Dermis blood vessel endothelial cell (primary cell): ENCODE results near the gene SLC23A3. TPM values are rescaled to one million over a fixed set of nuclear protein-coding genes. Genes with fewer than 3 reads are reported as not detected.

Experiments
- DNase-seq: peaks from one replicate; pipeline ENCODE4 v3.0.0; 2010
- total RNA-seq: library from RNA; depleted of rRNA; stranded (reverse); fragments of >200 nt; gene quantifications from 2 replicates; pipeline ENCODE4 v1.2.3, GENCODE V29; 2014

Gene SLC23A3
- 1.3 and 3.2 TPM in 2 replicates for total RNA-seq

GRCh38 chr2:219169930-219170654 is at the start of gene SLC23A3:
SLC23A3 (minus strand) TSS chr2:219170029; CDS start chr2:219169984, 45 bp downstream.
- DNase-seq: no peak

GRCh38 chr2:219218732-219219701 is 49.2 kb upstream of the SLC23A3 start, which contains the start of gene ABCB6:
ABCB6 (minus strand) TSS chr2:219218958; CDS start chr2:219218673, 285 bp downstream.
- DNase-seq: peak; percentile 95

- peak; percentile 78 for DNase-seq
Observed at GRCh38 chr2:219218217-219218731, 48.4 kb upstream of the SLC23A3 start.

GRCh38 chr2:219216535-219216915 is 46.7 kb upstream of the SLC23A3 start:
- DNase-seq: no peak

GRCh38 chr2:219215871-219216534 is 46.2 kb upstream of the SLC23A3 start:
- DNase-seq: no peak

- DNase-seq: no peak
Observed at GRCh38 chr2:219214786-219215185, 45.0 kb upstream of the SLC23A3 start.

GRCh38 chr2:219214141-219214540 is 44.3 kb upstream of the SLC23A3 start:
- no peak for DNase-seq

GRCh38 chr2:219213486-219214071 is 43.8 kb upstream of the SLC23A3 start:
- DNase-seq: no peak

- no peak for DNase-seq
Observed at GRCh38 chr2:219213026-219213415, 43.2 kb upstream of the SLC23A3 start.

GRCh38 chr2:219210886-219211362 is 41.1 kb upstream of the SLC23A3 start:
- DNase-seq: no peak

- no peak for DNase-seq
Observed at GRCh38 chr2:219210196-219210885, 40.5 kb upstream of the SLC23A3 start.

- DNase-seq: no peak
Observed at GRCh38 chr2:219209236-219210195, 39.7 kb upstream of the SLC23A3 start.

GRCh38 chr2:219207884-219208740 is 38.3 kb upstream of the SLC23A3 start:
- peak; percentile 45 for DNase-seq

GRCh38 chr2:219207134-219207883 is 37.5 kb upstream of the SLC23A3 start:
- DNase-seq: peak; percentile 7

GRCh38 chr2:219206328-219207133 is 36.7 kb upstream of the SLC23A3 start, which contains the start of gene ZFAND2B:
ZFAND2B (plus strand) TSS chr2:219206782; CDS start chr2:219206988, 206 bp downstream.
- DNase-seq: peak; percentile 96

- DNase-seq: no peak
Observed at GRCh38 chr2:219205981-219206327, 36.1 kb upstream of the SLC23A3 start.

- DNase-seq: no peak
Observed at GRCh38 chr2:219205165-219205538, 35.3 kb upstream of the SLC23A3 start.
